SKM-1 (cell line): Measurements from ENCODE around the gene PPP1R1C.

Experiments
- DNase-seq: peaks from one replicate; lab custom pipeline; 2025; ENCODE audit not compliant: unreplicated experiment; lab: John Stamatoyannopoulos, UW

The PPP1R1C gene

GRCh38 chr2:181971032-181971431 is 14.6 kb upstream of the PPP1R1C start:
- no peak for DNase-seq

- DNase-seq: no peak
Measured at GRCh38 chr2:181972431-181973170, 13.1 kb upstream of the PPP1R1C start.

- no peak for DNase-seq
Measured at GRCh38 chr2:181973171-181973783, 12.4 kb upstream of the PPP1R1C start.

- DNase-seq: no peak
Measured at GRCh38 chr2:181977661-181978350, 7.8 kb upstream of the PPP1R1C start.

GRCh38 chr2:181978351-181979150 is 7.1 kb upstream of the PPP1R1C start:
- DNase-seq: no peak

GRCh38 chr2:181984060-181984459 is 1.6 kb upstream of the PPP1R1C start:
- DNase-seq: no peak

GRCh38 chr2:181984814-181985631 is 630 bp upstream of the PPP1R1C start:
- DNase-seq: no peak

- DNase-seq: no peak
Measured at GRCh38 chr2:181988154-181988924, 2.7 kb downstream of the PPP1R1C start.

GRCh38 chr2:181989099-181989498 is 3.4 kb downstream of the PPP1R1C start:
- DNase-seq: no peak

GRCh38 chr2:181991171-181991885 is 5.7 kb downstream of the PPP1R1C start:
- peak; percentile 51 for DNase-seq

- DNase-seq: no peak
Measured at GRCh38 chr2:181992776-181993175, 7.1 kb downstream of the PPP1R1C start.

GRCh38 chr2:181995289-181995688 is 9.6 kb downstream of the PPP1R1C start:
- DNase-seq: no peak

GRCh38 chr2:181998041-181998835 is 12.6 kb downstream of the PPP1R1C start:
- no peak for DNase-seq

- DNase-seq: no peak
Measured at GRCh38 chr2:181998891-181999654, 13.4 kb downstream of the PPP1R1C start.

- no peak for DNase-seq
Measured at GRCh38 chr2:181999911-182000310, 14.3 kb downstream of the PPP1R1C start.

- no peak for DNase-seq
Measured at GRCh38 chr2:182004945-182005520, 19.4 kb downstream of the PPP1R1C start.
